Prostate gland (tissue), 2 donors: ENCODE results near the gene C3orf80. TPM values are rescaled to one million over a fixed set of nuclear protein-coding genes. Genes with fewer than 3 reads are reported as not detected.

Experiments
- DNase-seq: peaks from one replicate; pipeline ENCODE4 v3.0.0-alpha.2; 2019; ENCODE audit warnings: low spot score
- H3K27ac ChIP-seq, 2 donors: fragments of 200-600 bp; sonication (generic); 2 replicates each; pipeline ENCODE4 v1.5.1; 2017 to 2019
- H3K27me3 ChIP-seq: fragments of 200-600 bp; sonication (generic); replicated peaks from 2 replicates; pipeline ENCODE4 v1.5.1; 2019; ENCODE audit not compliant: insufficient read depth
- H3K36me3 ChIP-seq, 2 donors: fragments of 200-600 bp; sonication (generic); 1 replicate in 1 of 2; 2 replicates in 1 of 2; pipeline versions ENCODE4 v1.5.1 to v1.8.1; 2017 to 2019
- H3K4me1 ChIP-seq: fragments of 200-600 bp; sonication (generic); replicated peaks from 2 replicates; pipeline ENCODE4 v1.5.1; 2019
- H3K4me3 ChIP-seq, 2 donors: fragments of 200-600 bp; sonication (generic); 2 replicates each; pipeline ENCODE4 v1.5.1; 2017 to 2019
- H3K9me3 ChIP-seq: fragments of 200-600 bp; sonication (generic); 2 replicates; pipeline ENCODE4 v1.5.1; 2017
- POLR2A ChIP-seq: fragments of 450-650 bp; IDR thresholded peaks from one replicate; pipeline ENCODE4 v1.6.1; 2016; ENCODE audit warnings: antibody characterized with exemption, mild to moderate bottlenecking
- POLR2AphosphoS5 ChIP-seq: sonication (generic); formaldehyde crosslinking; IDR thresholded peaks from one replicate; pipeline ENCODE4 v1.6.1; 2017; ENCODE audit warnings: antibody characterized with exemption
- WGBS: methylation state at CpG from one replicate; pipeline ENCODE4 v1.1.5; 2018; 5-methylcytosine and 5-hydroxymethylcytosine counted together
- intact Hi-C: fragments of 100-400 bp; cut with DNase I; formaldehyde crosslinking; loops from one replicate; pipeline ENCODE4 v1.14.2; 2022
- total RNA-seq, 2 donors: library from RNA; depleted of rRNA; stranded (reverse); fragments of >200 nt; gene quantifications; one replicate each; pipeline ENCODE4 v1.1.0, GENCODE V29; 2016
- TF ChIP-seq, protein P1 (sequence below), 4 experiments: fragments of 200-600 bp in 2 of 4; fragments of 450-650 bp in 2 of 4; sonication (generic) in 2 of 4; IDR thresholded peaks; 1 replicate in 3 of 4; 2 replicates in 1 of 4; pipeline ENCODE4 v1.5.1; 2016 to 2019; ENCODE audit warnings: antibody characterized with exemption in 4 of 4, mild to moderate bottlenecking in 2 of 4, moderate library complexity in 2 of 4

Gene C3orf80
- total RNA-seq, 2 donors from 2014 or later = 0.41 to 0.68 TPM

DNA sequence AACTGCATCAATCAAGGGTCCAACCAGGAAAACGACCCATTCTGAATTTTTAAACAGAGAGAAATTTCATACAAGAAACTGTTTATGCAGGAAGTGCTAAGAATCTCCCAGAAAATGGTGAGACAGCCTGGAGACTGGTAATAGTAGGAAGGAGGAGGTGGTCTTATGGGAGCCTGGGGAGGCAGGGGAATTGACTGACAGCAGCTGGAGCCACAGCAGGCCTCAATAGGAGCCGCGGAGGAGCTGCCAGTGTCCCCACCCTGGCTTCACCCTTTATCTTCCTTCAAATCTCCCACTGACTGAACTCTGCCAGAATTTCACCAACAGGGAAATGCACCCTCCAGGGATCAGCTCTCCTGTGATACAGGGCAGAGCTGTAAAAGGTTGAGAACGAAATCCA is 7.5 kb upstream of the C3orf80 start:
- intact Hi-C loops = no loop called here
- H3K9me3 ChIP-seq = no peaks in the 10 kb centered on the region
- no peaks in the 10 kb centered on the region for H3K27me3 ChIP-seq
- no peaks in the 10 kb centered on the region for H3K4me1 ChIP-seq
- no peaks in the 10 kb centered on the region for H3K36me3 ChIP-seq
- TF ChIP-seq POLR2A = no peak
- TF ChIP-seq, protein P1, sequence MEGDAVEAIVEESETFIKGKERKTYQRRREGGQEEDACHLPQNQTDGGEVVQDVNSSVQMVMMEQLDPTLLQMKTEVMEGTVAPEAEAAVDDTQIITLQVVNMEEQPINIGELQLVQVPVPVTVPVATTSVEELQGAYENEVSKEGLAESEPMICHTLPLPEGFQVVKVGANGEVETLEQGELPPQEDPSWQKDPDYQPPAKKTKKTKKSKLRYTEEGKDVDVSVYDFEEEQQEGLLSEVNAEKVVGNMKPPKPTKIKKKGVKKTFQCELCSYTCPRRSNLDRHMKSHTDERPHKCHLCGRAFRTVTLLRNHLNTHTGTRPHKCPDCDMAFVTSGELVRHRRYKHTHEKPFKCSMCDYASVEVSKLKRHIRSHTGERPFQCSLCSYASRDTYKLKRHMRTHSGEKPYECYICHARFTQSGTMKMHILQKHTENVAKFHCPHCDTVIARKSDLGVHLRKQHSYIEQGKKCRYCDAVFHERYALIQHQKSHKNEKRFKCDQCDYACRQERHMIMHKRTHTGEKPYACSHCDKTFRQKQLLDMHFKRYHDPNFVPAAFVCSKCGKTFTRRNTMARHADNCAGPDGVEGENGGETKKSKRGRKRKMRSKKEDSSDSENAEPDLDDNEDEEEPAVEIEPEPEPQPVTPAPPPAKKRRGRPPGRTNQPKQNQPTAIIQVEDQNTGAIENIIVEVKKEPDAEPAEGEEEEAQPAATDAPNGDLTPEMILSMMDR (IDR thresholded peaks at IDR 0.05) = no peak
- TF ChIP-seq POLR2AphosphoS5 = no peak
- WGBS = 57% methylated on average over 4 of the region's 4 CpGs
- H3K27ac ChIP-seq = no peak overlapping the region
- no peak for DNase-seq
- no peak overlapping the region for H3K4me3 ChIP-seq

DNA sequence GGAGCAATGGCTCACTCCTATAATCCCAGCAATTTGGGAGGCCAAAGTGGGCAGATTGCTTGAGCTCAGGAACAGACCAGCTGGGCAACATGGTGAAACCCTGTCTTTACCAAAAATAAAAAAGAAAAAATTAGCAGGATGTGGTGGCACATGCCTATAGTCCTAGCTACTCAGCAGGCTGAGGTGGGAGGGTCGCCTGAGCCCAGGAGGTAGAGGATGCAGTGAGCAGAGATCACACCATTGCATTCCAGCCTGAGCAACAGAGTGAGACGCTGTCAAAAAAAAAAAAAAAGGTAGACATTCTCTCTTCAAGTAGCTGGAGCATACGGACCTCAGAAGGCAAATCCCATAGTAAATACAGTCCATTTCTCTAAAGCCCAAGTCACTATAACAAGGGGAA is 7.1 kb upstream of the C3orf80 start:
- TF ChIP-seq, protein P1 (IDR thresholded peaks at IDR 0.05) = no peak
- no peak for TF ChIP-seq POLR2AphosphoS5
- TF ChIP-seq POLR2A = no peak
- DNase-seq = no peak
- no peaks in the 10 kb centered on the region for H3K27me3 ChIP-seq
- intact Hi-C loops = no loop called here
- no peak overlapping the region for H3K27ac ChIP-seq
- no peaks in the 10 kb centered on the region for H3K4me1 ChIP-seq
- no peaks in the 10 kb centered on the region for H3K9me3 ChIP-seq
- H3K4me3 ChIP-seq = no peak overlapping the region
- 53% methylated on average over 3 of the region's 3 CpGs for WGBS
- H3K36me3 ChIP-seq = no peaks in the 10 kb centered on the region

DNA sequence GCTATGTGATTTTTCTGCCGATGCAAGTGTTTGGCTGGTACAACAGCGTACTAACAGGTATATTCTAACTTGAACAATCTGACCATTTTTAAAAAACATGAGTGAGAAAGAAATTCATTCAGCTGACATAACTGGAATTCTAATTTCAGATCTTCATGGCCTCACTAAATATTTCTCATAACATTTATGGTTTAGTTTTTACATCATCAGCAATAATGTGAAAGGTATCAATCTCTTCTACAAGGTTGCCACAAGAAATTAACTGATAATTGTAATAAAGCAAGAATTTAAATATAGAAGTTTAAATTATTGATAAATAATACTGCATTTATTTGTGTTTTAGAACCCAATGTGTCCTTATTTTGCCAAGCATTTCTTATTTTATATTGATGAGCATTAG is 5.2 kb upstream of the C3orf80 start:
- H3K27ac ChIP-seq = no peak overlapping the region
- no peak for TF ChIP-seq POLR2A
- TF ChIP-seq, protein P1 (IDR thresholded peaks at IDR 0.05) = no peak
- no peak for TF ChIP-seq POLR2AphosphoS5
- DNase-seq = no peak
- no peaks in the 10 kb centered on the region for H3K36me3 ChIP-seq
- 100% methylated on average over 2 of the region's 2 CpGs for WGBS
- H3K4me1 ChIP-seq = no peaks in the 10 kb centered on the region
- no peaks in the 10 kb centered on the region for H3K9me3 ChIP-seq
- intact Hi-C loops = no loop called here
- H3K27me3 ChIP-seq = no peaks in the 10 kb centered on the region
- H3K4me3 ChIP-seq = no peak overlapping the region

DNA sequence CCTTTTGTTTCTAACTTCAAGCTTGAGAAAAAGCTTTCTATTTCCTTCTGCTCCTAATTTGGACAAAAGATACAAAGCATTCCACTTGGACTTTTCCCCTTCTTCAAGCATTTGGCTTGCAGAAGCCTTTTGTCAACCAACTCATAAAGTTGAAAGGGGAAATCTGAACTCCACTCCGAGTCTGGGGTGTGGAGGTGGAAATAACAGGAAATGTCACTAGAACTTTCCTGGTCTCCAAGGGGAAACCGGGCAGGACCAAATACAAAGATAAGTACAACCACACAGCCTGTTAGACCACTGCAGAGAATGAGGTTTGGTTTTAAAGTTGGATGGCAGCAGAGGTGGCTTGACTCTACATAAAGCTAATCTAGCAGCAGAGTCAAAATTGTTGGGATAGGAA is 4.2 kb upstream of the C3orf80 start:
- Histone ChIP-seq H3K9me3 (no peaks in the 10 kb centered on the region), H3K27me3 (no peaks in the 10 kb centered on the region), H3K36me3 (no peaks in the 10 kb centered on the region), H3K4me1 (no peaks in the 10 kb centered on the region), H3K4me3 (no peak overlapping the region), H3K27ac (no peak overlapping the region)
- TF ChIP-seq, protein P1 (IDR thresholded peaks at IDR 0.05) = no peak
- TF ChIP-seq POLR2A (no peak), POLR2AphosphoS5 (no peak)
- no peak for DNase-seq
- WGBS = 52% methylated on average over 2 of the region's 2 CpGs
- intact Hi-C loops = no loop called here

DNA sequence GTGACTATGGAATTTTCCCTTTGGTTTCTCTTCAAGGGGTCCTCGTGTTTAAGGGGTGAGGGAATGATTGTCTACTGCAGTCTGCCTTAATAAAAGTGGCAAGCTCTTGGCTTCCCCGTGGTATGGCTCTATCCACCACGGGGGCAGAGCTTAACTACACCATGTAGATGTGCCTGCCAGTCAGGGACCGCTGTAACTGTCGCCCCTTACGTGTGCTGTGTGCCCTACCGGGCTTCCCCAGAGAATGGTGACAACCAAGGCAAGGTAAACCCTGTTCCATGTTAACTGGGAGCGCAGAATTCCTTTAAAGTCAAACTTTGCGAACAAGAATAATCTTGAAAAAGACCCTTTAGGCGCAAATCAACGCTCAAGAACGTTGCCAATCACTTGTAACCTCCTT is 966 bp upstream of the C3orf80 start:
- Histone ChIP-seq H3K4me1 (no peaks in the 10 kb centered on the region), H3K9me3 (no peaks in the 10 kb centered on the region), H3K27ac (no peak overlapping the region), H3K4me3 (no peak overlapping the region), H3K36me3 (no peaks in the 10 kb centered on the region), H3K27me3 (no peaks in the 10 kb centered on the region)
- TF ChIP-seq, protein P1 (IDR thresholded peaks at IDR 0.05) = no peak
- TF ChIP-seq POLR2A = no peak
- TF ChIP-seq POLR2AphosphoS5 = no peak
- DNase-seq = no peak
- intact Hi-C loops = no loop called here
- 40% methylated on average over 12 of the region's 12 CpGs for WGBS
